Keratinocyte (primary cell): ENCODE measurements around the gene C11orf71. TPM values are rescaled to one million over a fixed set of nuclear protein-coding genes. Genes with fewer than 3 reads are reported as not detected.

Experiments
- DNase-seq: peaks from one replicate; pipeline ENCODE4 v3.0.0-alpha.2; 2011; ENCODE audit warnings: low read depth, missing footprints, low spot score
- FAIRE-seq: peaks from 2 replicates; lab custom pipeline; 2011; peaks lifted over from hg19 to GRCh38; lab: Jason Lieb, UNC
- H2AFZ ChIP-seq: 2 replicates; pipeline ENCODE4 v1.6.0; 2012; ENCODE audit warnings: low read length, control low read depth, inconsistent platforms; ENCODE audit not compliant: control insufficient read depth
- H3K27ac ChIP-seq: 2 replicates; pipeline ENCODE4 v1.5.1; 2011; ENCODE audit warnings: low read length; ENCODE audit not compliant: control insufficient read depth, insufficient read depth
- H3K27me3 ChIP-seq: 3 replicates; pipeline ENCODE4 v1.6.0; 2011; ENCODE audit warnings: low read length; ENCODE audit not compliant: control insufficient read depth, insufficient read depth; ENCODE audit errors: extremely low read depth
- H3K36me3 ChIP-seq, 2 experiments: 2 replicates in 1 of 2; 3 replicates in 1 of 2; pipeline ENCODE4 v1.5.1; 2011; ENCODE audit warnings: low read length in 2 of 2, mild to moderate bottlenecking in 1 of 2; ENCODE audit not compliant: control insufficient read depth in 2 of 2, insufficient read depth in 2 of 2; ENCODE audit errors: extremely low read depth in 1 of 2
- H3K4me1 ChIP-seq: 3 replicates; pipeline ENCODE4 v1.5.1; 2011; ENCODE audit warnings: low read length; ENCODE audit not compliant: control insufficient read depth, insufficient read depth; ENCODE audit errors: extremely low read depth
- H3K4me2 ChIP-seq: 3 replicates; pipeline ENCODE4 v1.6.0; 2011; ENCODE audit warnings: low read depth, low read length; ENCODE audit not compliant: control insufficient read depth, insufficient read depth; ENCODE audit errors: extremely low read depth
- H3K4me3 ChIP-seq, 3 experiments: fragments of 200-600 bp in 1 of 3; sonication (generic) in 1 of 3; 2 replicates in 2 of 3; 3 replicates in 1 of 3; pipeline ENCODE4 v1.5.1; 2011 to 2016; ENCODE audit warnings: low read length in 3 of 3, mild to moderate bottlenecking in 3 of 3, control low read depth in 2 of 3, inconsistent platforms in 1 of 3, low read depth in 1 of 3, mixed read lengths in 1 of 3, mixed run types in 1 of 3, moderate library complexity in 1 of 3; ENCODE audit not compliant: control insufficient read depth in 2 of 3, insufficient read depth in 2 of 3; ENCODE audit errors: extremely low read depth in 1 of 3
- H3K79me2 ChIP-seq: 2 replicates; pipeline ENCODE4 v1.6.0; 2012; ENCODE audit warnings: low read length; ENCODE audit not compliant: control insufficient read depth, insufficient read depth
- H3K9ac ChIP-seq: 3 replicates; pipeline ENCODE4 v1.6.0; 2011; ENCODE audit warnings: low read length; ENCODE audit not compliant: control insufficient read depth, insufficient read depth; ENCODE audit errors: extremely low read depth
- H3K9me1 ChIP-seq: 3 replicates; pipeline ENCODE4 v1.6.0; 2011; ENCODE audit warnings: low read length; ENCODE audit not compliant: control insufficient read depth, insufficient read depth; ENCODE audit errors: extremely low read depth
- H3K9me3 ChIP-seq: 2 replicates; pipeline ENCODE4 v1.5.1; 2012; ENCODE audit warnings: low read depth, low read length; ENCODE audit not compliant: control insufficient read depth
- H4K20me1 ChIP-seq: 3 replicates; pipeline ENCODE4 v1.6.0; 2011; ENCODE audit warnings: low read length; ENCODE audit not compliant: control insufficient read depth, insufficient read depth; ENCODE audit errors: extremely low read depth
- EZH2 ChIP-seq: IDR thresholded peaks from one replicate; pipeline ENCODE4 v1.6.1; 2012; ENCODE audit warnings: inconsistent platforms, mild to moderate bottlenecking, low read length, moderate library complexity
- dilution Hi-C: fragments of 300-500 bp; cut with MboI; formaldehyde crosslinking; loops from one replicate; pipeline ENCODE4 v1.7.0; 2020; ENCODE audit warnings: low sequenced_read_pairs; ENCODE audit not compliant: extremely low pct_ligation_motif_present
- polyA plus RNA-seq, 5 experiments: library from polyadenylated mRNA; depleted of rRNA in 3 of 5; stranded (reverse) in 3 of 5; stranded (forward) in 1 of 5; unstranded in 1 of 5; fragments of >200 nt; gene quantifications; 1 replicate in 1 of 5; 2 replicates in 3 of 5; 3 replicates in 1 of 5; pipeline versions ENCODE4 v1.2.1 to v1.2.3, GENCODE V29; 2011 to 2012; ENCODE audit warnings: missing spikeins in 2 of 5, low read depth in 1 of 5, low replicate concordance in 1 of 5
- TF ChIP-seq, protein P1 (sequence below), 3 experiments: IDR thresholded peaks in 1 of 3; conservative IDR thresholded peaks in 1 of 3; optimal IDR thresholded peaks in 1 of 3; 2 replicates in 2 of 3; 3 replicates in 1 of 3; pipeline versions ENCODE3 to v1.5.1; 2011; ENCODE audit warnings: low read length in 3 of 3, mild to moderate bottlenecking in 3 of 3, moderate library complexity in 2 of 3, control low read depth in 1 of 3, inconsistent platforms in 1 of 3; ENCODE audit not compliant: insufficient read depth in 2 of 3; ENCODE audit errors: extremely low read depth in 1 of 3

Gene C11orf71
- polyA plus RNA-seq, 1 donor (not counting 4 experiments of a cell fraction or from before 2014, with no cell fraction given) = 2.1 TPM

DNA sequence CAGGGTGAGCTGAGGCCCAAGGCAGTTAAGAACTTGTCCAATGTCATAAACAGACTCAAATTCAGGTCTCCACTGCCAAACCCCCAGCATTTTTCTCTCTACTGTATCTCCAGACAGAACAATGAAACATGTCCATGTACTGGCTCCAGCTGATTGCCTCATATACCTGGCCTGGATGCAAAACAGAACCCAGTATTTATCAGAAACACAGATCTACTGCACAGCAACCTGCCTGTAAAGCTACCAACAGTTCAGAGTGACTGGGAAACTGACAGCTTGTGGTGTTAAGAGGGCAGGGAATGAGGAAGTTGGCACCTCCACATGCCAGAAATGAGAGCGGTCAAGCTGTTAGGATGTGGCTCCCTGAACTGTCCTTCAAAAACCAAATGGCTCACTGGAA is 41.6 kb downstream of the C11orf71 start:
- H3K9me1 ChIP-seq = no peaks in the 10 kb centered on the region
- no peaks in the 10 kb centered on the region for H3K9me3 ChIP-seq
- H3K79me2 ChIP-seq = no peaks in the 10 kb centered on the region
- FAIRE-seq (peak; percentile 80), DNase-seq (no peak)
- peak overlapping the region; percentile 4 for H3K27ac ChIP-seq
- no peak for TF ChIP-seq EZH2
- TF ChIP-seq, protein P1, sequence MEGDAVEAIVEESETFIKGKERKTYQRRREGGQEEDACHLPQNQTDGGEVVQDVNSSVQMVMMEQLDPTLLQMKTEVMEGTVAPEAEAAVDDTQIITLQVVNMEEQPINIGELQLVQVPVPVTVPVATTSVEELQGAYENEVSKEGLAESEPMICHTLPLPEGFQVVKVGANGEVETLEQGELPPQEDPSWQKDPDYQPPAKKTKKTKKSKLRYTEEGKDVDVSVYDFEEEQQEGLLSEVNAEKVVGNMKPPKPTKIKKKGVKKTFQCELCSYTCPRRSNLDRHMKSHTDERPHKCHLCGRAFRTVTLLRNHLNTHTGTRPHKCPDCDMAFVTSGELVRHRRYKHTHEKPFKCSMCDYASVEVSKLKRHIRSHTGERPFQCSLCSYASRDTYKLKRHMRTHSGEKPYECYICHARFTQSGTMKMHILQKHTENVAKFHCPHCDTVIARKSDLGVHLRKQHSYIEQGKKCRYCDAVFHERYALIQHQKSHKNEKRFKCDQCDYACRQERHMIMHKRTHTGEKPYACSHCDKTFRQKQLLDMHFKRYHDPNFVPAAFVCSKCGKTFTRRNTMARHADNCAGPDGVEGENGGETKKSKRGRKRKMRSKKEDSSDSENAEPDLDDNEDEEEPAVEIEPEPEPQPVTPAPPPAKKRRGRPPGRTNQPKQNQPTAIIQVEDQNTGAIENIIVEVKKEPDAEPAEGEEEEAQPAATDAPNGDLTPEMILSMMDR (optimal IDR thresholded peaks at IDR 0.05 in 1 of 3, IDR thresholded peaks at IDR 0.05 in 1 of 3, conservative IDR thresholded peaks at IDR 0.05 in 1 of 3; ENCODE audit: extremely low read depth in 1 of 3, insufficient read depth in 2 of 3, low read length in 3 of 3) = no peak
- no peak overlapping the region for H3K4me3 ChIP-seq
- H4K20me1 ChIP-seq = no peaks in the 10 kb centered on the region
- no peak overlapping the region for H3K4me2 ChIP-seq
- H3K27me3 ChIP-seq = no peaks in the 10 kb centered on the region
- no peaks in the 10 kb centered on the region for H3K36me3 ChIP-seq
- dilution Hi-C loops = no loop called here
- H3K4me1 ChIP-seq = peaks cover 17% of the 10 kb centered on the region
- H3K9ac ChIP-seq = no peak overlapping the region
- peak overlapping the region; percentile 87 for H2AFZ ChIP-seq

GRCh38 chr11:114354076-114354475 is 46.2 kb downstream of the C11orf71 start:
- Histone ChIP-seq H3K9ac (no peak overlapping the region), H3K79me2 (no peaks in the 10 kb centered on the region), H3K4me3 (no peak overlapping the region), H3K27ac (no peak overlapping the region), H3K36me3 (no peaks in the 10 kb centered on the region), H3K9me1 (no peaks in the 10 kb centered on the region), H3K4me2 (peak overlapping the region; percentile 48), H4K20me1 (no peaks in the 10 kb centered on the region), H3K27me3 (no peaks in the 10 kb centered on the region), H3K4me1 (peaks cover 20% of the 10 kb centered on the region), H3K9me3 (no peaks in the 10 kb centered on the region), H2AFZ (no peak overlapping the region)
- DNase-seq (peak; percentile 95), FAIRE-seq (peak; percentile 92)
- dilution Hi-C loops = no loop called here
- no peak for TF ChIP-seq EZH2
- TF ChIP-seq, protein P1 (optimal IDR thresholded peaks at IDR 0.05 in 1 of 3, IDR thresholded peaks at IDR 0.05 in 1 of 3, conservative IDR thresholded peaks at IDR 0.05 in 1 of 3; ENCODE audit: extremely low read depth in 1 of 3, insufficient read depth in 2 of 3, low read length in 3 of 3) = no peak
